Dermis microvascular lymphatic vessel endothelial cell (primary cell): Measurements from ENCODE around the gene CDCP1. TPM values are rescaled to one million over a fixed set of nuclear protein-coding genes. Genes with fewer than 3 reads are reported as not detected.
"Not testable (repeated sequence)": the region's sequence is repeated elsewhere in the genome, so short reads cannot be mapped to it uniquely, and the experiment has no call there.

Experiments
- DNase-seq, 2 donors: peaks; one replicate each; pipeline versions ENCODE4 v3.0.0 to v3.0.0-alpha.2; 2010; ENCODE audit warnings: low read depth in 2 of 2
- total RNA-seq: library from RNA; depleted of rRNA; stranded (reverse); fragments of >200 nt; gene quantifications from 2 replicates; pipeline ENCODE4 v1.2.1, GENCODE V29; 2014

The CDCP1 gene
- total RNA-seq, 1 donor from 2014 or later = 0.39 TPM

DNA sequence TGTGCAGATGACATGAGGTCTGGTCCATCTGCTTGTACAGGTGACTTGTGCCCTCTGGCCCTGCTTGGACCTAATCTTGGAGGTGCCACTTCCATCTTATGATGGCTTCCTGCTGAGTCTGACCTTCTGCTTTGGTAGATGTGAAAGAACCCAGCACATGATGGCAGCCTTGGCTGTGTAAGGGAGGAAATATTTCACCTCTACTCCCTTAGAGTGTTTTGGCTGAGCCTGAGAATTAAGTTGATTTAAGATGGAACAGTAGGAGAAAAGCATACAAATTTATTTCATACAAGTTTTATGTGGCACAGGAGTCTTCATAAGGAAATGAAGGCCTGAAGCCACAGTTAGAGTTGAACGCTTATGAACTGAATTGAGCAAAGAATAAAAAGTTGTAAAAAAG, 27.6 kb upstream of the CDCP1 start:
- DNase-seq = no peak

DNA sequence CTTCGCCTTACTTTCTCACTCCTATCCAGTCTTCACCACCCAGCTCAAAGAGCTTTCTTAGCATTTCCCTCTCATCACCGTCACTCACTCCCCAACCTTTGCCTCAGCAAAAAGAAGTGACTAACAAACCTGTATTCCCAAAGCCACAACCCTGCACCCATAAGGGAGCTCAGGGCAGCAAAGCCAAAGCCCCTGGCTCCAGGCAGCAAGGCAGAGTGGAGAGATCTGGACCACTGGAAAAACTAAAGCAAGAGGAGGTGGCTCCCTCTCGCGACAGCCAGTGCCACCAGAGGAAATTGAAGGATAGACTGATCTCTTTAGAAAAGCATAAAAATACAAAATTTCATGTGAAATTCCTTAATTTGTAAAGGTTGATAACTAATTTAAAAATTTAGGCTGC, 25.1 kb upstream of the CDCP1 start:
- DNase-seq = no peak

DNA sequence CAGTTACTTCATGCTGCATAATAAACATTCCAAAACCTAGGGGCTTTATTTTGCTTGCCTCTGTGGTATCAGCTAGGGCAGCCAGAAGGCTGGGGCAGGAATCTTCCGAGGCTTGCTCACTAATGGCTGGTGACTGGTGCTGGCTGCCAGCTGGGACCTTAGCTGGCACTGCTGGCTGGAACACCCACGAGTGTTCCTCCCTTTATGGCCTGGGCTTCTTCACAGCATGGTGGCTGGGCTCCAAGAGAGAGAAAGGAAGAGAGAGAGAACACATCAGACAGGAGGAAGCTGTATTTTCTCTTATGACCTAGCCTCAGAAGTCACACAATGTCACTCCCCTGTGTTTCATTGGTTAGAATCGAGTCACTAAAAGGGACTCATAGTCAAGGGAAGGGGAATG, 23.9 kb upstream of the CDCP1 start:
- DNase-seq = no peak

DNA sequence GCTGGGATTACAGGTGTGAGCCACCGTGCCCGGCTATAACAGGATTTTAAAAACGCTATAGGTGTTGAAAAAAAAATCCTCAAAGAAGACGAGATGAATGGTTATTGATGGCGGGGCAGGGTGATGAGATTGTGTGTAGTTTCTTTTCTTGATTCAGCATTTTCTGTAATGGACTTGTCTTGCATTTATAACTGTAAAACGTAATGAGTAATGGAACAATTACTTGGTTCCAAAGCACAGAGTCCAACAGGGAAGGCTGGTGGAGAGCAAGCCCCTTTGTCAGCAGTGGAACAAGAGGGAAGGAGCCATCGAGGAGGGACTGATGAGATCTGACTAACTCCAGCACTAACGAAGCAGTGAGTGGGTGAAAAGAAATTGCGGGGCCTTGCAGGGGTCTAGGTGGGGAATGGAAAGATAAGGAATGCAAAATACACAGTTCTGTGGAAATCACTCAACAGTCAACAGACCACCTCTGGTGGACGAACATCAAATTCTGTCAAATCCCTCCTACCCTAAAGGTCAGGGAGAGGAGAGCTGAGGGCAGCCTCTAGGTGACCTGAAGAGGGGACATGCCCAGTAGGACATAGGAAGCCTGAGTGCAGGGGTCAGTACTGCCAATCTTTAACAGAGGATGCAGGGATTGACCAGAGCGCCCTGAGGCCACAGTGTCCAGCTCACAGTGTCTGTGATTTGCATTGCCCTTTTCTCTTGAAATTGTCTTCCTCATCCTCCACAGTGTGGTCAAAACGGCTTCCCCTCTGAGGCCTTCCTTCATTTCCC, 23.1 kb upstream of the CDCP1 start:
- no peak for DNase-seq

DNA sequence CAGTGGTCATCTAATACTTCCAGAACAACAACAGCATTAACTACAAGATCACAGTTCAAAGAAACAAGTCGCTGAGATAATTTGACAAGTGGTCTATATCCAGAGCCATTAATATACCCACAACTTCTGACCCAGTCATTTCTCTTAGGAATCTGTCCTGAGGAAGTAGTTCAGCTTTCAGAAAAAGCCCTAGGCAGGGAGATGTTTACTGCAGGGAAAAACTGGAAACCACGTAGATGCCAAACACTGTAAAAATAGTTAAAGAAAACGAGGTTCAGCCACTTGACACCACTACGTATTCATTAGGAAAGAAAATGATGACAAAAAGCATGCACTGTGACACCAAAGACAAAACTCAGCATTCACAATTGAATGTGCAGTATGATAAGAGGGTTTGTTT, 22.3 kb upstream of the CDCP1 start:
- no peak for DNase-seq

DNA sequence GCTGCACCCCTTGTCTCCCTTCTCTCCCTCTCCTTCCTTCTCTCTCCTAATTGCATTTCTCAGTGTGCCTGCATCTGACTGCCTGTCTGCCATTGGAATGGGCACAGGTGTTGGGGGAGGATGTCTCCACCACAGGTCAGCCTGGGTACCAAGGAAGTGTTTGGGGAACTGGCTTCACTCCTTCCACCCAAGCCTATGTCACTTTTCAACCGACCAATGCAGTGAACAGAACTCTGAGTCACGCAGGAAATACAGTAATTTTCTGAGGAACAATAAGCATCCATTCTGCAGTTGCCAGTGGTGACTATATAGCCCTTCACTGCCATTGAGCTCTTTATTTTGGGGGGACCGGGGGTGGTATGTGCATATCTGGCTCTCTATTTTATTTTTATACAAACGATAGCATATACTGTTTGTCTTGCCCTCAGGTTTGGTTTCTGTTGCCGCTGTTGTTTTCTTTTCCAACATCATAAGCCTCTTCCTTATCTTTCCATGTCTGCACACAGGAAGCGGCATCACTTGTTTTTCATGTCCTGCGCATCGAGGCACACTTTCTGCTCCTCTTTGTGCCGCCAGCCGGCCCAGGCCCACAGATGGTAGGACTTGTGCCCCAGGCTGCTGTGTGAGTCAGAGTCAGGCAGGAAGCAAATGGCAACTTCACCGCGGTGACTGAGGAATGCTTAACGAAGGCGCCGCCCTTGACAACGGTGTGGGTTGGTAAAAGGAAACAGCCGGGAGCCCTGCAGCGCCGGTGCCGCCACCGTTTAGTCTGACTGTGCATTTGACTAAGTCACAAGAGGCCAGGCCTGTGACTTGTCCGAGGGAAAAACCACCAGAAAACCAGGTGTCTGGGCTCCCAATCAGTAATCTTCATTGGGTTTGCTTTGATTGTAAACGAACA, 21.1 kb upstream of the CDCP1 start:
- DNase-seq = peak; percentile 85 to 97

DNA sequence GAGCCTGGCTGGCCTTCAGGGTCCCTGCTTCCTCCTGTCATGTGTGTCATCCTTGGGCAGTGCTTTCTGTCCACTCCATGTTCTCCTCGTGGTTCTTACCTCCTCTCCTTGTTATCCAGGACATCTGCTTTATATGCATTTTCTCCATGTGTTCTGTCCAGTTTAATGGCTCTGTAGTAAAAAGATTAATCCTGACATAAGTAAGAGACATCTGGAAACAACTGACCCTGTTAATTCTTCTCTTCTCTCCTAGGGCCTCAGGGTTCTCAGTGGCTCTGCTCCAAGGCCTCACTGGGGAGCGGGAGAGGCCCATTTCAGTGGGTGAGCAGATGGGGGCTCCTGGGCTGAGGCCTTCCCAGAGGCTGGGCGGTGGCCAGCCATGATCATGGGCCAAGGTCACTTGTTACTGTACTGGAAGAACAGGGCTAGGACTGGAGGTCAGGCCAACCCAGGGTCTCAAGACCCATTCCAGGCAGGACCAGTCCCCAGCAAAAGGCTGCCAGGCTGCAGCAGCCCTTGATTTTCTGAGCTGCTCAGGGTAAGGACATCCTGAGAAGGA, 20.2 kb upstream of the CDCP1 start:
- DNase-seq = no peak

DNA sequence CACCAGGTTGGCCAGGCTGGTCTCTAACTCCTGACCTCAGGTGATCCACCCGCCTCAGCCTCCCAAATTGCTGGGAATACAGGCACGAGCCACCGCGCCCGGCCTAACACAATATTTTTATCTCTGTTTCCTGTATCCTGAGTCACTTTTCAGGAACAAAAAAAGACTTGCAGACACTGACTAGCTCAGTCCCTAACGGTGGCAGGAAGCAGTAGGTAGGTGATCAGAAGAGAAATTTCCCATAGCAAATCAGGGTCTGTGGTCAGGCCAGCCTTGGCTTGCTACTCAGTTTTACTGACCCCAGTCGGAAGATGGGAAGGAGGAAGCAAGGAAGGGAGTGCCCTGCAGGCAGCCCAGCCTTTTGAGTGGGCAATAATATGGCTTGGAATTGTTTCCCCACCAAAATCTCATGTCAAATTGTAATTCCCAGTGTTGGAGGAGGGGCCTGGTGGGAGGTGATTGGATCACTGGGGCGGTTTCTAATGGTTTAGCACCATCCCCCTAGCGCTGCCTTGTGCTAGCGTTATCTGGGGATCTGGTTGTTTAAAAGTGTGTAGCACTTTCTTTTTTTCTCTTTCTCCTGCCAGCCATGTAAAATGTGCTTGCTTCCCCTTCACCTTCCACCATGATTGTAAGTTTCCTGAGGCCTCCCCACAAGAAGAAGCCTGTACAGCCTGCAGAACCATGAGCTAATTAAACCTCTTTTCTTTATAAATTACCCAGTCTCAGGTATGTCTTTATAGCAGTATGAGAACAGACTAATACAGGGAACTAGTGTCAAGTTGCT, 19.5 kb upstream of the CDCP1 start:
- DNase-seq = peak in 1 of 2 donors; percentile 49

DNA sequence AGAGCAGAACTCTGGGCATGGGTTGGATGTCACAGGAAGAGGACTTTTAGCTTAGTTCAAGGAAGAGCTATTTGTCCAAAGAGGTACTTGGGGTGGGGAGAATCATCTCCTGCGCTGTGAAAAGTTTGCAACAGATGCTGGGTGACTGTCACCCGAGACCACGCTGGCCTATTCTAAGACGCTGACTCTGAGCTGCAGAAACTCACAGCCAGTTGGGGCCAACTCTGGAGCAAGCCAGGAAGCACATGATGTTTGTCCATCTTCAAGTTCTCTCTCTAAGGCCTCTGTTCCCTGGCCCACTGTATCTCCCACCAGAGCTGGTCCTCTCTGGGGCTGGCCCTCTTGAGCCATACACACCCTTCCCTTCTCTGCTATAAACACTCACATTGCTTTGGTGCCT, 17.9 kb upstream of the CDCP1 start:
- no peak for DNase-seq

DNA sequence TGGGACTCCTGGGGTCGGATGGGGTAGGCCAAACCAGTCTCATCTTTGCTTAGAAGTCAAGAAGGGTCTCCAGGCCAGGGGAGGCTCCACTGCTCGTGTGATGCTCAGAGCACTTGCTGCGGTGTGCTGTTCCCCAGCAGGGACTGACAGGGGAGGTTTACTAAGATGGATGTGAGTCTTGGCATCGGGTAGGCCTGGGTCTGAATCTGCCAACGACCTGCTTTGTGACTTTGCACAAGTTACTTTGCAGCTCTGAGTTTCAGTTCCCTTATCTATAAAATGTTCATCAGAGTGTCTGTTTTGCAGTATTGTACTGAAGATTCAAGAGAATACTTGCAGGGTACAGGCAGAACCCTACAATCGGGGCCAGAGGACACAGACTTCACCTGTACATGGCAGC, 17.3 kb upstream of the CDCP1 start:
- no peak for DNase-seq

DNA sequence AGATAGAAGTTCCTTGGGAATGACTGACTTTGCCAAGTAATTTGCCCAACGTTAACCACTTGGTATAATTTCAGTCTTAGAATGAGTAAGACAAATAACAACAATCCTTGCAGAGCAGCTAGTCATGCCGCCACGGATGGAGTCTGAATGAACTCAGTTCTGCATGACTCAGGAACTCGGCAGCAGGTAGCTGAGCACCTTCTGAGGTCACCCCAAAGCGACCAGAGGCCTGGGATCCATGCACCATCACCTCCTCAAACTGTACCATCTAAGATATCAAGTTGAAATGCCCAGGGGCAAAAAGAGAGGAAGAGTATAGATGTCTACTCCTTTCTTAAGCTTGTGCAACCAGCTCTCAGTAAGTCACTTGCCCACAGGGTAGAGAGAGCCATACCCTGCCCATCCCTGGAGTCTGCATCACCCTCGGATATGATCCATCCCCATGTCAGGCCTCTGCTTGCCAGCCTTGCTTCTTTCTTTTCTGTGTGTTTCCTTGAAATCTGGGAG, 8.5 kb upstream of the CDCP1 start:
- DNase-seq = no peak

DNA sequence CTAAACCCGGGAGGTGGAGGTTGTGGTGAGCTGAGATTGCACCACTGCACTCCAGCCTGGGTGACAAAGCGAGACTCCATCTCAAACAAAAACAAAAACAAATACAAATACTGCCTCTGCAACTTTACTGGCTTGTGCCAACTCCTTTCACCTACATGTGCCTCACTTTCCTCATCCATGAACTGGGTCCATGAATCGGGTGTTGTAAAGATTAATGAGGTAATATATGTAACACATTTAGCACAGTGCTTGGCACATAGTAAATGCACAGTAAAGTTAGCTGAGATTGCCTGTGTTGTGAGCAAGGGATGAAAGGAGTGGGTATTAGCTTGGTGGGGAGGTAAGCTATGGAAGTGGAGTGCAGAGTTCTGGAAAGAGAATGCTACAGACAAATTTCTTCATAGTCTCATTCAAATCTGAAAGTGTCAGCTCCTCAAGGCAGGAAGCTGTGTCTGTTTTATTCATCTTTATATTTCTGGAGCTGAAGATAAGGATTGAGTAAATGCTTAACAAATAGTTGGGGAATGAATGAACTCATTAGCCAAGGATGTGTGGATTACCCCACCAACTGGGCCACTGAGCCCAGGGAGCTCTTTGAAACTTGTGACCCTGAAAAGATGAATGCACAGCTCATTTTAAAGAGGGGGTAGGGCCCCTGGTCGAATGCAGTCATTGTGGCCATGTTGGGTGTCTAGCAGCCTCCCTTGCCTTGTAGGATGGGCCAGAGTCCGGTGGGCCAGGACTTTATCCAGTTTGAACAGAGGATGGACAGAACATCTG, 7.7 kb upstream of the CDCP1 start:
- no peak for DNase-seq

DNA sequence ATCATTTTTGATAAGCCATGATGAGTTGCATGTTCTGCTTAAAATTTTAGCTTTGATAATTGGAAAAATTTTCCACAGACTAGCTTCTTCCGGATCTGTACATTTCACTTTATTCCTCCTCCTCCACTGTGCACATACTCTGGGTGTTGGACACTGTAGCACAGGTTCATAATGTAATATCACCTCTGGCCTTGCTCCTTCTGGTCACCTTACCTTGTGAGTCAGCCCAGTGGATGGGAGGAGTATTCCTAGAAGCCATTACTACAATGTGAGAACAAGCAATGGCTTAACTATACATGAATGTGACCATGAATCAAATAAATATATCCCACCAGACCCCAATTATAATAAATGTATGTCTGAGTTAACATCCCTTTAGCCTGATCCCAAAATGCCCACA, 6.1 kb upstream of the CDCP1 start:
- no peak for DNase-seq

DNA sequence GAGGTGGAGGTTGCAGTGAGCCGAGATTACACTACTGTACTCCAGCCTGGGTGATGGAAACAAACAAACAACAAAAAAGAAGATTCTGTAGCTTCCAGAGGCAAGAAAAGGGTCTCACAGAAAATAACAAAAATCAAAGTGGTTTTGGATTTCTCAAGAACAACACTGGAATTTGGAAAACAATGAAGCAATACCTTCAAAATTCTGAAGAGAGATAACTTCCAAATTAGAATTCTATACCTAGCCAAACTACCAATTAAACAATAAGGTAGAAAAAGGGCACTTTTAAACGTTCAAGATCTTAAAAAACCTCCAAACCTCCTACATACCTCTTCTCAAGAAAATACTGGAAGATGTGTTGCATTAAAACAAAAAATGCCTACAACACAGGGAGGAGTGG, 4.9 kb upstream of the CDCP1 start:
- DNase-seq = no peak

DNA sequence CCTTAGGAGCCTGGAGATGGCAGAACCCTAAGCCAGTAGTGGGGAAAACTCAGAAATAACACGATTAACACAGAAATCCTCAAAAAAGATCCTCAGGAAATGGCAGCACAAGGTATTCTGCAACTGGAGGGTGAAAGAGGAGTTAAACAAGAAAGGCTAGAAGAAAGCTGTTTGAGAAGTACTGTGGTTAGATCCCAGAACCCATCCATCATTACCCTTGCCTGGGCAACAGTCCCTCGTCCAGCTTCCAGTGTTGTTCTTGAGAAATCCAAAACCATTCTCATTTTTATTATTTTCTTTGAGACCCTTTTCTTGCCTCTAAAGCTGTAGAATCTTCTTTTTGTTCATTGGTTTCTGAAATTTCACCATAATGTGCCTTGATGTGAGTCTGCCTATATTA, 2.7 kb upstream of the CDCP1 start:
- DNase-seq = no peak

DNA sequence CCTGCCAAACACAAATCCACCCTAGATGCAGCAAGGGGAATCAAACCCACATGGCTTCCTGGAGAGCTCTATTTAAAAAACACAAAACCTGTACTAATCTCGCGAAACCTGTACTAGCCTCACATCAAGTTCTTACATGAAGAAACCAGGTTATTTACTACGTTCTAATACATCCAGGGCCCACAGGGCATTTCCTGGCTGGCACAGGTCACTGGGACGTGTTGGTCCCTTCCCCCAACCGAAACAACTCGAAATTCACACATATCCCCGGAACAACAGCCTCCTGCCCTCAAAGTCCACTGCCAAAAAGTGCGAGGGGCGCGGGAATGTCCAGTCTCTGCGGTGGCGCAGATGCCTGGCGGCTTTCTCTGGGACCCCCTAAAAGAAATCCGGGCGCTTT, 955 bp downstream of the CDCP1 start:
- DNase-seq = no peak

DNA sequence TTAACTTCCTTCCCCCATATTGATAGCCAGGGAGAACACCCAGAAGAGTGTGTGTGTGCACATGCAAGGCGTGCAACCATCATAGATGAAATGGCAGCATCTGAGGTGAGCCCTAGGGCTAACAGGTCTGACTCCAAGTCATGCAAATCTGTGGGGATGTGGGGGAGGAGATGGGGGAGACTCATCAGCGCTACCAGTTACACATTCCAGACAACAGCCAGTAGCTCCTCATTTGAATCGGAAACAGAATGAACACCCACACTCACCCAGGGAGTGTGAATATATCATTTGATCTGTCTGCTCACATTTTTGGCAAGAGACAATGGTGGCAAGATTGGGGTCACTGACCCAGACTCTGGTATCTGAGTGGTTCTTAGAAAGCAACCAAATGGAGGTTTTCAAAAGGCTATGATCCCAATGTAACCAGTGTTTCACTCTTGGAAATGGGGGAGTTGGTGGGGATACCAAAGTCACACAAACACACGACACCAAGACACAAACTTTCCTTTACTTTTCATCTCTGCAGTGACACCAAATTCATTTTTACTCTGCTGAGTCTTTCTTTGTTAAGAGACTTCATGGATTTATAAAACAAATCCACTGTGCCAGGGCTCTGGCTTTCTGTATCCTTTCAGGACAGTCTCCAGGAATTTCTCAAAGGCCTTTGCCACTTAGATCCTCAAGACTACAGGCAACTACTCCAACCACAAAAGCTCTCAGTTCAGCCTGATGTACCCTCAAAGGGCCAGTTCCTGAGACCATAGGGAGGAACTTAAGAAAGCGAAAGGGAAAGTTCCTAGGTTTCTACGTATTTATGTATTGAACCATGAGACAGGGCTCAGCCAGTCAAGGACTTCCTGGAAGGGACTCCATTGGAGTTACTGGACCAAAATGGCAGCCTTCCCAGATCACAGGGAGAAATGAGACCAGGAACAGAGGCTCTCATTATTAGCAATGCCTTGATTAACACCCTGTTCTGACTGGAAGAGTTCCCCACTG, 2.2 kb downstream of the CDCP1 start:
- DNase-seq = no peak

DNA sequence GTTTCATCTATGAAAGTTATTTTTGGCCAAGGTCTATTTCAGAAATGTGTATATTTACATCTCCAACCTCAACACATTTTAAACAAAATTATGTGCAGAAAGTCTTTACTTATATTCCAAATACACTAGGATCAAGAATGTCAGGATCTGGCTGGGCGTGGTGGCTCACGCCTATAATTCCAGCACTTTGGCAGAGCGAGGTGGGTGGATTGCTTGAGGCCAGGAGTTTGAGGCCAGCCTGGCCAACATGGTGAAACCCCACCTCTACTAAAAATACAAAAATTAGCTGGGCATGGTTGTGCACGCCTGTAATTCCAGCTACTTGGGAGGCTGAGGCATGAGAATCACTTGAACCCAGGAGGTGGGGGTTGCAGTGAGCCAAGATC, 5.4 kb downstream of the CDCP1 start:
- not testable (repeated sequence) for DNase-seq

DNA sequence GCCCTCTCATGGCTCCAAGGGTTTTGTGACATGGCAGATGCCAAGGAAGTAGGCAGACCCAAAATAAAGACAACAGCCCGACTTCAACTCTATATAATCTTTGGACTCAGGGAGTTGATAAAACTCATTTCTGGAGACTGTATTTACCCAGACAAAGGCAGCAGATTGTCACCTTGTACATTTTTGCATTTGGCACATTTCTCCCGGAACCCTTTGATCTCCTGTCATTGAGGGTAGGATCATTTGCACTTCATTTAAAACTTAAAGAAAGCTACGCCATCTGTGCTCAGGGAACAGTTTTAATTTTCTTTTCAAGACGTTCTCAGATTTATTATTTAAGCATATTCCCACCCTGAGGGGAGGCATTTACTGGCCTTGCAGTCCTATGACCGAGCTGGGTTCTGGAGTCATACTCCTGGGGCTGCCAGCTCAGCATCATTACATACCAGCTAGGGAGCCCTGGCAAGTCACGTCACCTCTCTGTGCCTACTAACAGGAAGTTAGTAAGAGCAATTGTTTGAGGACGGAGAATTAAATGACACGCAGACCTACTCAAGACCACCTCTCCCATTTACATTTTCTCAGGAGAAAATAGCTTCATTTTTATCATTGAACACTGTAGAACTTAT, 5.9 kb downstream of the CDCP1 start:
- no peak for DNase-seq
